Stimulated activated naive CD8-positive, alpha-beta T cell treated with anti-CD3 and anti-CD28 coated beads, Interleukin-15, Interleukin-2, amounts not matched to agents 100 ng/mL and 50 ng/mL, for 24 hours (primary cell): ENCODE results near the gene TIMP1.
"Not testable (repeated sequence)": the region's sequence is repeated elsewhere in the genome, so short reads cannot be mapped to it uniquely, and the experiment has no call there.

Experiments
- H3K27ac Mint-ChIP-seq: one replicate; pipeline ENCODE4 v1.8.0; 2021; ENCODE audit warnings: mild to moderate bottlenecking, mixed read lengths
- H3K27me3 Mint-ChIP-seq: one replicate; pipeline ENCODE4 v1.8.0; 2021; ENCODE audit warnings: mixed read lengths
- H3K36me3 Mint-ChIP-seq: one replicate; pipeline ENCODE4 v1.8.0; 2021; ENCODE audit warnings: low read depth, mixed read lengths
- H3K4me1 Mint-ChIP-seq: one replicate; pipeline ENCODE4 v1.8.0; 2021; ENCODE audit warnings: low read depth, mixed read lengths
- H3K4me3 Mint-ChIP-seq: one replicate; pipeline ENCODE4 v1.8.0; 2021; ENCODE audit warnings: mild to moderate bottlenecking, mixed read lengths
- H3K9me3 Mint-ChIP-seq: one replicate; pipeline ENCODE4 v1.8.0; 2021; ENCODE audit warnings: mixed read lengths

Gene TIMP1

DNA sequence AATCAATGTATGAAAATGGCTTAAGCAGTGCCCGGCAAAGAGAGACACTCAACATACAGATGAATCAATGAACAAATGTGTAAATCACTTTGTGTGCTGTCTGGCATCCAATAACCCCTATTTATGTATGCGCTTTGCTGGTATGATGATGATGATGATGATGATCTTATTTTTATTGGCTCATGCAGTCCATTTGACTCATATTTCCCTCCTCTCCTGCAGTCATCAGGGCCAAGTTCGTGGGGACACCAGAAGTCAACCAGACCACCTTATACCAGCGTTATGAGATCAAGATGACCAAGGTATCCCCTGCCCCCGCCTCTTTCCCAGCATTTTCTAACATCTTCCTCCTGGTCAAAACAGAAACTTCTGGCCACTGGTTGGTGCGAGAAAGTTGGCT lies 2.5 kb downstream of the TIMP1 start:
- no peak overlapping the region for H3K4me3 Mint-ChIP-seq
- H3K27me3 Mint-ChIP-seq, result no peaks in the 10 kb centered on the region
- H3K4me1 Mint-ChIP-seq, result peaks cover 47% of the 10 kb centered on the region
- H3K36me3 Mint-ChIP-seq, result peaks cover 5% of the 10 kb centered on the region
- H3K9me3 Mint-ChIP-seq, result no peaks in the 10 kb centered on the region
- H3K27ac Mint-ChIP-seq, result no peak overlapping the region

DNA sequence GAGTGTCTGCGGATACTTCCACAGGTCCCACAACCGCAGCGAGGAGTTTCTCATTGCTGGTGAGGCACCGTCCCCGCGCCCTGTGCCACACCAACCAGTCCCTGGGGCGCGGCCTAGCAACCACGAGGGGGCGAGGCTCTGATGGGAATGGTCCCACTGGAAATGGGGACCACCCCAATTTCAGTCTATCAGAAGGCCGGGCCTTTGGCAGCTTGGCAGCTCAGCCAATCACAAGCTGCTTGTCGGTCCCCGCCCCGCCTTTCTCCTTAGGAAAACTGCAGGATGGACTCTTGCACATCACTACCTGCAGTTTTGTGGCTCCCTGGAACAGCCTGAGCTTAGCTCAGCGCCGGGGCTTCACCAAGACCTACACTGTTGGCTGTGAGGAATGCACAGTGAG lies 3.0 kb downstream of the TIMP1 start:
- peaks cover 5% of the 10 kb centered on the region for H3K36me3 Mint-ChIP-seq
- H3K9me3 Mint-ChIP-seq, result no peaks in the 10 kb centered on the region
- H3K4me3 Mint-ChIP-seq, result no peak overlapping the region
- no peaks in the 10 kb centered on the region for H3K27me3 Mint-ChIP-seq
- no peak overlapping the region for H3K27ac Mint-ChIP-seq
- H3K4me1 Mint-ChIP-seq, result peaks cover 44% of the 10 kb centered on the region

DNA sequence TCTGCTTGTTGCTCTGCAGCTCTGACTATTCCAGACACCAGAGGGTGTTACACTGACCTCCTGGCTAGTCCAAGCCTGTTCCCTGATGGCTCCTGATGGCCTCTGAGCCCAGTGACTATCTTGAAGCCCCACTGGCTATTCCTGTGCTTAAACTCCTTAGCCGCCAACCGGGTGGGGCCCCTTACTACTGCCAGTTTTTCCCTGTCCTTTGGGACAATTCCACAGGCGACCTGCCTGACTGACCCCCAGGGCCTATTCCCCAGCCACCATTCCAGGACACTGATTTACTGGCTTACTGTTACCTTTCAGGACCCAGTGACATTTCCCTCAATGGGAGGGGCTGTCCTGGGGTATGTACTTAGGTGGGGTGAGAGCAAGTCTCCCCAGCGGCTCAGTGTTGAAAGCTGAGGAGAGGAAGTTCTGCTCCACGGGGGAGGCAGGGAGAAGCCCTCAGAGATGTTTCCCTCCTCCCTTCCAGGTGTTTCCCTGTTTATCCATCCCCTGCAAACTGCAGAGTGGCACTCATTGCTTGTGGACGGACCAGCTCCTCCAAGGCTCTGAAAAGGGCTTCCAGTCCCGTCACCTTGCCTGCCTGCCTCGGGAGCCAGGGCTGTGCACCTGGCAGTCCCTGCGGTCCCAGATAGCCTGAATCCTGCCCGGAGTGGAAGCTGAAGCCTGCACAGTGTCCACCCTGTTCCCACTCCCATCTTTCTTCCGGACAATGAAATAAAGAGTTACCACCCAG lies 4.0 kb downstream of the TIMP1 start:
- H3K4me3 Mint-ChIP-seq, result no peak overlapping the region
- peaks cover 39% of the 10 kb centered on the region for H3K4me1 Mint-ChIP-seq
- peaks cover 5% of the 10 kb centered on the region for H3K36me3 Mint-ChIP-seq
- H3K9me3 Mint-ChIP-seq, result no peaks in the 10 kb centered on the region
- H3K27me3 Mint-ChIP-seq, result no peaks in the 10 kb centered on the region
- H3K27ac Mint-ChIP-seq, result no peak overlapping the region

- Mint-ChIP-seq H3K4me3 (no peak overlapping the region), H3K27me3 (no peaks in the 10 kb centered on the region), H3K9me3 (no peaks in the 10 kb centered on the region), H3K4me1 (peaks cover 30% of the 10 kb centered on the region), H3K27ac (no peak overlapping the region), H3K36me3 (peaks cover 5% of the 10 kb centered on the region)
Observed at GRCh38 chrX:47587091-47587891, 5.1 kb downstream of the TIMP1 start.

- peaks cover 5% of the 10 kb centered on the region for H3K36me3 Mint-ChIP-seq
- H3K4me3 Mint-ChIP-seq, result no peak overlapping the region
- peaks cover 22% of the 10 kb centered on the region for H3K4me1 Mint-ChIP-seq
- no peak overlapping the region for H3K27ac Mint-ChIP-seq
- no peaks in the 10 kb centered on the region for H3K27me3 Mint-ChIP-seq
- H3K9me3 Mint-ChIP-seq, result no peaks in the 10 kb centered on the region
Observed at GRCh38 chrX:47587906-47588735, 5.9 kb downstream of the TIMP1 start.

DNA sequence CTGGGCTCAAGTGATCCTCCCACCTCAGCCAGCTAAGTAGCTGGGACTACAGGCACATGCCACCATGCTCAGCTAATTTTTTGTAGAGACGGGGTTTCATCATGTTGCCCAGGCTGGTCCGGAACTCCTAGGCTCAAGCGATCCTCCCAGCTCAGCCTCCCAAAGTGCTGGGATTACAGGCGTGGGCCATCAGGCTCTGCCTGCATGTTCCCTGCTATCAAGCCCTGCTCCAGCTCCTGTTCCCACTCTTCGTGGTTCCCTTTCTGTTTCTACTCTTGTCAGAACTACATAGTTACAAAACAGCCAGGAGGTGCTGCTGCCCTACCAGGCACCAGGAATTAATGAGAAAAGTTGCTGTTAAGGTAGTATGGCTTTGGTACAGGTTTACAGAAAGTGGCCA lies 8.7 kb downstream of the TIMP1 start:
- H3K27me3 Mint-ChIP-seq, result no peaks in the 10 kb centered on the region

DNA sequence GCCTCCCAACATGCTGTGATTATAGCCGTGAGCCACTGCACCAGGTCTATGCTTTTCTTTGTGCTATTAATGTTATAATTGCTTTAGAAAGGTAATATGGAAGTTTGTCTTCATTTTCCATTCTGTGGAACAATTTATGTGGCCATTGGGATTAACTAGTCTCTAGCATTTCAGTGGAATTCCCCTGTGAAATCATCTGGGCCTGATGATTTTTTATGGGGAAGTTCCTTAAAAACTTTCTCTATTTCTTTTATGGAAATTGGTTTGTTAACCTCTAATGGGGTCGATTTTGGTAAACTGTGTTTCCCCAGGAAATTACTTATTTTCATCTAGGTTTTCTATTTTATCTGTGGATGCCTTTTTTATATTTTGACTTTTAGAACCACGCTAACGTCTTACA lies 11.3 kb downstream of the TIMP1 start:
- no peak overlapping the region for H3K27ac Mint-ChIP-seq
- H3K4me1 Mint-ChIP-seq, result peaks cover 14% of the 10 kb centered on the region
- H3K27me3 Mint-ChIP-seq, result no peaks in the 10 kb centered on the region
- H3K4me3 Mint-ChIP-seq, result no peak overlapping the region
- no peaks in the 10 kb centered on the region for H3K36me3 Mint-ChIP-seq
- H3K9me3 Mint-ChIP-seq, result peaks cover 4% of the 10 kb centered on the region

More for the DNA sequence above, 8.7 kb downstream of the TIMP1 start:
- H3K4me3 Mint-ChIP-seq, result no peak overlapping the region
- H3K9me3 Mint-ChIP-seq, result no peaks in the 10 kb centered on the region
- no peaks in the 10 kb centered on the region for H3K36me3 Mint-ChIP-seq
- H3K27ac Mint-ChIP-seq, result no peak overlapping the region
- peaks cover 11% of the 10 kb centered on the region for H3K4me1 Mint-ChIP-seq

DNA sequence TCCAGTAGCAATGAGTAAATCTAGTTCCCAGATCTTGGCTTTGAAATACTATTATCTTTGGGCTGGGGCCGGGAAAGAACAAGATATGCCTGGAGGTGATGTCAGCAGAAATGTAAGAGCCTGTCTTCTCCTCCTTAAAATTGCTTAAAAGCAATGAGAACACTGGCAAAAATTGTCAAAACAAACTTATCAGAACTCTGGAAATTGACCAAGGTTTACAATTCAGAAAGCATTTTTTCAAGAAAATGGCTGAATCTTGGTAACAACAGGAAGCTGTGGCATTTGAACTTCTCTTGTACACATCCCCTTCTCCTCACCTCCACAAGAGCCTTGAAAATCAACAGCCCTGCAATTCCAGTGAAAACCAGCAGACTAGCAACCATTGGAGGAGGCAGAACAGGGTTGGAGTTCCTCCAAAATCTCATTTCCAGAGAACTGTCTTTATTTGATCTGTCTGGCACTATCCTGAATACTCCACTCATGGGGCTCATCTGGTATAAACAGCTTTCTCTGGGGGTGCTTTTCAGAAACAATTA lies 13.5 kb downstream of the TIMP1 start:
- Mint-ChIP-seq H3K4me3 (no peak overlapping the region), H3K4me1 (peaks cover 14% of the 10 kb centered on the region), H3K27me3 (no peaks in the 10 kb centered on the region), H3K9me3 (peaks cover 10% of the 10 kb centered on the region), H3K27ac (no peak overlapping the region), H3K36me3 (no peaks in the 10 kb centered on the region)

GRCh38 chrX:47596256-47596655 lies 14.0 kb downstream of the TIMP1 start:
- Mint-ChIP-seq H3K27ac (no peak overlapping the region), H3K4me1 (peaks cover 14% of the 10 kb centered on the region), H3K27me3 (no peaks in the 10 kb centered on the region), H3K4me3 (no peak overlapping the region), H3K9me3 (peaks cover 10% of the 10 kb centered on the region), H3K36me3 (no peaks in the 10 kb centered on the region)

DNA sequence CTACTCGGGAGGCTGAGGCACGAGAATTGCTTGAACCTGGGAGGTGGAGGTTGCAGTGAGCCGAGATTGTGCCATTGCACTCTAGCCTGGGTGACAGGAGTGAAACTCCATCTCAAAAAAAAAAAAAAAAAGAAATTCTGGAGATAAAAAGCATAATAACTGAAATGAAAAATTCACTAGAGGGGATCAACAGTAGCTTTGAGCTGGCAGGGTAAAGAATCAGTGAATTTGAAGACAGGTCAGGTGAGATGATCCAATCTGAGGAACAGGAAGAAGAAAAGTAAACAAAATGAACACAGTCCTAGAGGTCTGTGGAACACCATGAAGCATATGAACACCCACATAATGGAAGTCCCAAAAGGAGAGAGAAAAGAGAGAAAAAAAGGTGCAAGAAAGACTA lies 15.0 kb downstream of the TIMP1 start:
- Mint-ChIP-seq H3K27ac (no peak overlapping the region), H3K4me3 (no peak overlapping the region), H3K36me3 (no peaks in the 10 kb centered on the region), H3K4me1 (peaks cover 14% of the 10 kb centered on the region), H3K27me3 (no peaks in the 10 kb centered on the region), H3K9me3 (peaks cover 10% of the 10 kb centered on the region)

DNA sequence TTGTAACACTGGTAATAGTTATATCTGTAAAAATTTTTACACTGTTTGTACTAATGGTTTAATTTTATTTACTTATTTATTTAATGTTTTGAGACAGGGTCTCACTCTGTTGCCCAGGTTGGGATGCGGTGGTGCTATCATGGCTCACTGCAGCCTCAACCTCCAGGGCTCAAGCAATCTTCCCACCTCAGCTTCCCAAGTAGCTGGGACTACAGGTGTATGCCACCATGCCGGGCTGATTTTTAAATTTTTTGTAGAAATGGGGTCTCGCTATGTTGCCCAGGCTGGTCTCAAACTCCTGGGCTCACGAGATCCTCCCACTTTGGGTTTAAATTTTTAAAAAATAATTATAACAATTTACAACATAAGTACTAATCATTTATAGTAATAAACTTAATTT lies 20.9 kb downstream of the TIMP1 start:
- not testable (repeated sequence) for H3K4me1 Mint-ChIP-seq, H3K4me3 Mint-ChIP-seq, H3K9me3 Mint-ChIP-seq, H3K27me3 Mint-ChIP-seq, H3K36me3 Mint-ChIP-seq, H3K27ac Mint-ChIP-seq

DNA sequence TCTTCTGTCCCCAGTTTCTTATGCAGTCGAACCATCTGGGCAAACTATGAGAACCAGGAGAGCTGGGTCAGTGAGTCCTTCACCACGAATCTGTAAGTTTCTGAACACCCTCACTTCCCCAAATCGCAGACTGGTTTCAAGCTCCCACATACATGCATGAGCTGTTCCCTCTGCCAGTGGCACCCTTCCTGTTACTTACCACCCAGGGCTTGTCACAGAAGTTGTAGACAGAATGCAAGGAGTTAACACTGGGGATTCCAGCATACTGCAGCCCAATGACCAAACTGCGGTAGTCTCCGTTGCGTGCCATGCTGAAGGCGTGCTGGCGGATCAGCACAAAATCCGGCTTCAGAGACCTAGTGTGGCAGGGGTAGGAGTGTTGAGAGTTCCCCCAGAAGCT lies 22.8 kb downstream of the TIMP1 start:
- H3K4me3 Mint-ChIP-seq, result no peak overlapping the region
- H3K4me1 Mint-ChIP-seq, result peaks cover 3% of the 10 kb centered on the region
- no peaks in the 10 kb centered on the region for H3K27me3 Mint-ChIP-seq
- no peak overlapping the region for H3K27ac Mint-ChIP-seq
- no peaks in the 10 kb centered on the region for H3K9me3 Mint-ChIP-seq
- H3K36me3 Mint-ChIP-seq, result no peaks in the 10 kb centered on the region

DNA sequence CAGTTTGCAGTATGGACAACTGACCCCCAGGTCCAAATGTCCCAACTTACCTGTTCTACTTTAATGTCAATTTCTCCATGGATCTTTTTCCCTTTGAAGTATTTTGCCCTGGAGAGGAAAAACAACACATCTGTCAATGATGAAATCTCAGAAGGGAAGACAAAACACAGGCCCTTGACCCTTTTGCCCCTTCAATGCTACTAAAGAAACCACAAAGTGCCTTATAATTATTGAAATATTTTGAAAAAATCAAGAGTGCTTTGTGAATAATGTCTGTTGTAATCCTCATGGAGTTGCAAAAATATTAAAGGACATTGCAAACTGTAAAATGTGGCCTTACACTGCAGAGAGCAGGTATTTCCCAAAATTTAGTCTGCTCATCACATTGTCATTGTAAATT lies 24.9 kb downstream of the TIMP1 start:
- no peak overlapping the region for H3K27ac Mint-ChIP-seq
- H3K9me3 Mint-ChIP-seq, result no peaks in the 10 kb centered on the region
- H3K4me3 Mint-ChIP-seq, result no peak overlapping the region
- H3K4me1 Mint-ChIP-seq, result peaks cover 3% of the 10 kb centered on the region
- no peaks in the 10 kb centered on the region for H3K27me3 Mint-ChIP-seq
- no peaks in the 10 kb centered on the region for H3K36me3 Mint-ChIP-seq

DNA sequence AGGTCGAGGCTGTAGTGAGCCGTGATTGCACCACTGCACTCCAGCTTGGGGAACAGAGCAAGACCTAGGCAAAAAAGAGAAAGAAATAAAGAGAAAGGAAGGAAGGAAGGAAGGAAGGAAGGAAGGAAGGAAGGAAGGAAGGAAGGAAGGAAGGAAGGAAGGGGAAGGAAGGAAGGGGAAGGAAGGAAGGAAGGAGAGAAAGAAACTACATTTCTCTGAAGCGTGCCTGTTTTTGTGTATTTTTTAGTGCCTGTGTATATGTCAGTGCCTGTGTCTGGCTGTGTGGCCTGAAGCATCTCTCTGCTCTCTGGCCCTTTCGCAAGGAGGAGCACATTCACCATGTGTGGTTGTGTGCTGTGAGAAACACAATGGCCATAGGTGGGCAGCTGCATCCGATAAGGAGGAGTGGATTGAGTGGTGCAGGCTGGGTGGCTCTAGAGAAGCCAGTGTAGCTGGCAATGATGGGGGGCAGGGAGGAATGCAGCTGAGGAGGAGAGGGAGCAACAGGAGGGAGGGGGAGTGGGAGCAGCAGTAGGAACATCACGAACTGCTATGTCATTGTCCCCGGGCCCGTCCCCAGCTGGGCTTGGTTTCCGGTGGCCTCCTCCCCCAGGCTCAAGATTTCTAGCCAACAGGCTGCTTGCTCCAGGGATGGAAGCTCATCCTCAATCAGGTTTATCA lies 26.0 kb downstream of the TIMP1 start:
- H3K4me1 Mint-ChIP-seq, result peaks cover 3% of the 10 kb centered on the region
- no peaks in the 10 kb centered on the region for H3K9me3 Mint-ChIP-seq
- H3K27ac Mint-ChIP-seq, result peak overlapping the region; percentile 36
- no peaks in the 10 kb centered on the region for H3K36me3 Mint-ChIP-seq
- H3K27me3 Mint-ChIP-seq, result no peaks in the 10 kb centered on the region
- no peak overlapping the region for H3K4me3 Mint-ChIP-seq
